HG03139 (cell line): ENCODE results near the gene C11orf52.

Experiments used
- ATAC-seq: cut with Tn5 transposase; IDR thresholded peaks from one replicate; pipeline ENCODE4 v1.9.1; 2021; ENCODE audit not compliant: unreplicated experiment

The C11orf52 gene

GRCh38 chr11:111974446-111974845, 55.7 kb downstream of the C11orf52 start:
- ATAC-seq = no peak

DNA sequence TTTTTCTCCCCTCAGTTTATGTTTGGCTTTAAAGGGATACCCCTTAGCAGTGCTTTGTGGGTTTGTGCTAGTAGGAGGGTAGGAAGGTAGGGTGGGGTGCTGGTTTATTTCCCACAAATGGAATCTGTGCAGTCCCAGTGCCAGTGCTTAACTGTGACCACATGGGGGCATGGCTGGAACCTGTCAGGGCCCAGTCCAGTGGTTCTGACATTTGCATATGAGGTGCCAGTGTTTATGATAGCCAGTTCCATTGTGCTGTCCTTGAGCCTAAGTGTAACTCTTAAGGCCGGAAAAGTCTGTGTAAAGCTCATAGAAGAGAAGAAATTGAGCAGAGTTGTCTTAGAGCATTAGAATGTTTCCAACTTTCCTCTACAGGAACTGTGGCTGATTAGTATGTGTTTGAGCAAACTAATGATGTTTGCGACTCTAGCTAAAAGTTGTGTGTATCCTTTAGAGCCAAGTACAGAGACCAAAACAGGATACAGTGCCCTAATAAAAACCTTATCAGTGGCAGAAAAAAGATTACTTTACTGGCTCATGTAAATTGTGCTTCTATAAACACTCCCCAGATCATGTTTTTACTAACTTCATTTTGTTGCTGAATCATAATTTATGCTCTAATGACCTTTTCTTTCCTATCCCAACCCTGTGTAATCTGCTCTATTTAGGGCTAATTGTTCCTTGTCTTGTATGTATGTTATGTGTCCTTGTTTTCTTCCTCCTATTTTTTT, 56.5 kb downstream of the C11orf52 start:
- no peak for ATAC-seq

DNA sequence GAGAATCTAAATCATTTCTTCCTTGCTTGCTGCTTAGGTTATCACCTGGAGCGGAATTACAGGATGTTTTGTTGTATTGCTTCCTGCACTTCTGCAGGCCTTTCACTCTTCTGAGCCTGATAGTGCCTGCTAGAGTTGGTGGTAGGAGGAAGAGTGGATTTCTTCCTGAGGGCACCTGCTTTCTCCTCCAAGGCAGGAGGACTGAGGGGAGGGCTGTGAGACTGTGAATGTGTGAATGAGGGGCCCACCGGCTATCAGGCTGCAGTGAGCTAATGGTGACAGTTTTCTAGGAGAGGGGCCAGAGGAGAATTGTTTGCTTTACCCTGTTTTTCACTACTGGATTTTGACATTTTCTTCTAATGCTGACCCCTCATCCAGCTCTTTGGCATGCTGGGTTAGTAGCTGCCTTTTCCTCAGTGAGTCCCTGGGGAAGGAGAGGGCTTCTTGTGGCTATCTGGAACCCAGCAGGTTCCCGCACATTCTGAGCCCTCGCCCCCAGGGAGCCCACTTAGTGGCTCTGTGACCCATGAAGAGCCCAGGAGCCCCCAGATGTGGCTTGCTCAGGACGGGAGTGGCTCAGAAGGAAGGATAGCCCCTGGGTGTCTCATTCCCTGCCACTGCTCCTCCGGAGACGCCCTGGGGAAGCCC, 57.5 kb downstream of the C11orf52 start:
- ATAC-seq = no peak
